Measurements from ENCODE around the gene THSD8. TPM values are rescaled to one million over a fixed set of nuclear protein-coding genes. Genes with fewer than 3 reads are reported as not detected.

THSD8 gene
- total and polyA plus RNA-seq, 2 of the 8 experiments (the other 6 are each of a cell fraction or from before 2014, with no cell fraction given), result 8.2 to 42.3 TPM

DNA sequence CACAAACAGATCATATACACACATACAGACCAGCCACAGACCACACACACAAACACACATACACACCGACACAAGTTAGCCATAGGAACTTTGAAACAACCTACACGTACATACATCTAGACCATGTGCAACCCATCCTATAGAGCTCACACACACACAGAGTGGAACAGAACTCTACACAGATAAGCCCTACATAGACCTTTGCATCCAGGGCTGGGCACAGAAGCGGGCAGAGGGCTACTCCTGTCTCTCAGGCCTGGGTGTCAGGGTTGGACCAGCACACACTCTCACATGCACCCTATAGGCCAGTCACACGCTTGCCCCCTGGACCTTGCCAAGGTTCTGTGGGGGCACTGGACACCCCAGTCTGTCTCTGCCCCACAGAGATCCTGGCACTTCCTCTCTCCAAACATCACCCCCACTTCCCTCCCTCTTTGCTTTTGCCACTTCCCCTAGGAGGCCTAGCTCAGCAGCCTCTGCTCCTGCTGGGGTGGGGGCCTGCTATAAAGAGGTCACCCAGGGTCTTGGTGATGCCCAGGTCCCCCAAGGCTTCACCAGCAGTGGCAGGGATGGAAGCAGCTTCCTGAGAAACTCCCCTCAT, 16.3 kb upstream of the THSD8 start (continued):
- TF ChIP-seq, protein P1, sequence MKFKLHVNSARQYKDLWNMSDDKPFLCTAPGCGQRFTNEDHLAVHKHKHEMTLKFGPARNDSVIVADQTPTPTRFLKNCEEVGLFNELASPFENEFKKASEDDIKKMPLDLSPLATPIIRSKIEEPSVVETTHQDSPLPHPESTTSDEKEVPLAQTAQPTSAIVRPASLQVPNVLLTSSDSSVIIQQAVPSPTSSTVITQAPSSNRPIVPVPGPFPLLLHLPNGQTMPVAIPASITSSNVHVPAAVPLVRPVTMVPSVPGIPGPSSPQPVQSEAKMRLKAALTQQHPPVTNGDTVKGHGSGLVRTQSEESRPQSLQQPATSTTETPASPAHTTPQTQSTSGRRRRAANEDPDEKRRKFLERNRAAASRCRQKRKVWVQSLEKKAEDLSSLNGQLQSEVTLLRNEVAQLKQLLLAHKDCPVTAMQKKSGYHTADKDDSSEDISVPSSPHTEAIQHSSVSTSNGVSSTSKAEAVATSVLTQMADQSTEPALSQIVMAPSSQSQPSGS (IDR thresholded peaks at IDR 0.05; ENCODE audit: low read length), result no peak
- no peak for TF ChIP-seq CHD1 (IDR thresholded peaks at IDR 0.05; ENCODE audit: low read depth, low read length)
- no peak for TF ChIP-seq KDM4A (IDR thresholded peaks at IDR 0.05; ENCODE audit: low read depth, low read length, severe bottlenecking)
- TF ChIP-seq, protein P2, sequence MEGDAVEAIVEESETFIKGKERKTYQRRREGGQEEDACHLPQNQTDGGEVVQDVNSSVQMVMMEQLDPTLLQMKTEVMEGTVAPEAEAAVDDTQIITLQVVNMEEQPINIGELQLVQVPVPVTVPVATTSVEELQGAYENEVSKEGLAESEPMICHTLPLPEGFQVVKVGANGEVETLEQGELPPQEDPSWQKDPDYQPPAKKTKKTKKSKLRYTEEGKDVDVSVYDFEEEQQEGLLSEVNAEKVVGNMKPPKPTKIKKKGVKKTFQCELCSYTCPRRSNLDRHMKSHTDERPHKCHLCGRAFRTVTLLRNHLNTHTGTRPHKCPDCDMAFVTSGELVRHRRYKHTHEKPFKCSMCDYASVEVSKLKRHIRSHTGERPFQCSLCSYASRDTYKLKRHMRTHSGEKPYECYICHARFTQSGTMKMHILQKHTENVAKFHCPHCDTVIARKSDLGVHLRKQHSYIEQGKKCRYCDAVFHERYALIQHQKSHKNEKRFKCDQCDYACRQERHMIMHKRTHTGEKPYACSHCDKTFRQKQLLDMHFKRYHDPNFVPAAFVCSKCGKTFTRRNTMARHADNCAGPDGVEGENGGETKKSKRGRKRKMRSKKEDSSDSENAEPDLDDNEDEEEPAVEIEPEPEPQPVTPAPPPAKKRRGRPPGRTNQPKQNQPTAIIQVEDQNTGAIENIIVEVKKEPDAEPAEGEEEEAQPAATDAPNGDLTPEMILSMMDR (IDR thresholded peaks at IDR 0.05; ENCODE audit: control extremely low read depth in 1 of 3, insufficient read depth in 1 of 3, low read depth in 1 of 3, low read length in 3 of 3), result no peak

Measured in H1 (cell line).